IMR-90 (cell line): Measurements from ENCODE around the gene ZFYVE28. TPM values are rescaled to one million over a fixed set of nuclear protein-coding genes. Genes with fewer than 3 reads are reported as not detected.

Experiments used
- microRNA-seq, 2 experiments: library from miRNA; stranded (forward) in 1 of 2; unstranded in 1 of 2; fragments of 10-50 nt in 1 of 2; fragments of <30 nt in 1 of 2; gene quantifications in 1 of 2; microRNA quantifications in 1 of 2; one replicate each; pipeline versions ENCODE3 to v1.1.0; 2013 to 2020; ENCODE audit not compliant: insufficient read depth in 1 of 2, insufficient read length in 1 of 2, unreplicated experiment in 1 of 2
- polyA plus RNA-seq, 3 experiments: library from polyadenylated mRNA; depleted of rRNA; stranded (reverse); fragments of >200 nt; gene quantifications; 2 replicates each; pipeline ENCODE4 v1.2.3, GENCODE V29; 2012; ENCODE audit warnings: low replicate concordance in 1 of 3
- small RNA-seq, 5 experiments: library from RNA; depleted of rRNA; stranded (forward); fragments of <200 nt; gene quantifications; one replicate each; pipeline ENCODE3, GENCODE V24; 2012
- total RNA-seq: library from RNA; depleted of rRNA; stranded (reverse); fragments of >200 nt; gene quantifications from 2 replicates; pipeline ENCODE4 v1.2.3, GENCODE V29; 2012; rRNA removed

The ZFYVE28 gene
- total and polyA plus RNA-seq, 2 of the 4 experiments (the other 2 are of a cell fraction): 0.36 to 1.2 TPM

Small RNA genes lying within 50 kb of the gene (microRNA-seq; reads per million reads assigned to microRNA genes)
- gene COX6B1P5 (ENCODE audit: insufficient read depth, insufficient read length): not detected

Small RNA genes lying within 50 kb of the gene (small RNA-seq; reads per million reads assigned to genes)
- gene COX6B1P5: 0 reads per million in 5 experiments

Other genes with a start within 250 kb of the ZFYVE28 start
- gene HAUS3, start 176.5 kb downstream of the ZFYVE28 start, total RNA-seq: 4.3 and 6.9 TPM in 2 replicates
- gene HAUS3, start 176.5 kb downstream of the ZFYVE28 start, polyA plus RNA-seq (2012; rRNA removed): 3.6 and 4.8 TPM in 2 replicates
- gene POLN, start 176.5 kb downstream of the ZFYVE28 start, total RNA-seq: 0.72 and 1.1 TPM in 2 replicates
- gene POLN, start 176.5 kb downstream of the ZFYVE28 start, polyA plus RNA-seq (2012; rRNA removed): 0.63 and 0.82 TPM in 2 replicates
- 22.8 and 25.6 TPM in 2 replicates for gene MXD4, start 156.5 kb downstream of the ZFYVE28 start, total RNA-seq
- gene MXD4, start 156.5 kb downstream of the ZFYVE28 start, polyA plus RNA-seq (2012; rRNA removed): 54.4 and 63.6 TPM in 2 replicates
- gene CFAP99, start 310 bp upstream of the ZFYVE28 start, total RNA-seq: not detected in 2 replicates
- not detected in 2 replicates for gene CFAP99, start 310 bp upstream of the ZFYVE28 start, polyA plus RNA-seq (2012; rRNA removed)
- gene RNF4, start 50.5 kb upstream of the ZFYVE28 start, total RNA-seq: 63.8 and 64.4 TPM in 2 replicates
- 70.1 and 73.8 TPM in 2 replicates for gene RNF4, start 50.5 kb upstream of the ZFYVE28 start, polyA plus RNA-seq (2012; rRNA removed)
- 6.8 and 8.1 TPM in 2 replicates for gene FAM193A, start 118.0 kb upstream of the ZFYVE28 start, total RNA-seq
- gene FAM193A, start 118.0 kb upstream of the ZFYVE28 start, polyA plus RNA-seq (2012; rRNA removed): 9.5 and 11.0 TPM in 2 replicates